ENCODE measurements around the gene CTDSP2.
"Not testable (repeated sequence)": the region's sequence is repeated elsewhere in the genome, so short reads cannot be mapped to it uniquely, and the experiment has no call there.

Gene CTDSP2

GRCh38 chr12:57881035-57881434 lies 34.5 kb upstream of the CTDSP2 start:
- DNase-seq: not testable (repeated sequence)

DNA sequence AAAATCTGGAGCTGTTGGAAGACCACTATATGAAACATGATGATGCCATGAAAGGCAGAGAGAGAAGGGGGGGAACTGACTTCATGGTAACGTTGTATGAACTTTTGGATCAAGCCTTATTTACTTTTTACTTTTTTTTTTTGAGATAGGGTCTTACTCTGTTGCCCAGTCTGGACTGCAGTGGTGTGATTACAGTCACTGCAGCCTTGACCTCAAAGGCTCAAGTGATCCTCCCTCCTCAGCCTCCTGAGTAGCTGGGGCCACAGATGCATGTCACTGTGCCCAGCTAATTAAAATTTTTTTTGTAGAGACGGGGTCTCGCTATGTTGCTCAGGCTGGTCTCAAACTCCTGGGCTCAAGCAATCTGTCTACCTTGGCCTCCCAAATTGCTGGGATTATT lies 31.3 kb upstream of the CTDSP2 start:
- DNase-seq: no peak

DNA sequence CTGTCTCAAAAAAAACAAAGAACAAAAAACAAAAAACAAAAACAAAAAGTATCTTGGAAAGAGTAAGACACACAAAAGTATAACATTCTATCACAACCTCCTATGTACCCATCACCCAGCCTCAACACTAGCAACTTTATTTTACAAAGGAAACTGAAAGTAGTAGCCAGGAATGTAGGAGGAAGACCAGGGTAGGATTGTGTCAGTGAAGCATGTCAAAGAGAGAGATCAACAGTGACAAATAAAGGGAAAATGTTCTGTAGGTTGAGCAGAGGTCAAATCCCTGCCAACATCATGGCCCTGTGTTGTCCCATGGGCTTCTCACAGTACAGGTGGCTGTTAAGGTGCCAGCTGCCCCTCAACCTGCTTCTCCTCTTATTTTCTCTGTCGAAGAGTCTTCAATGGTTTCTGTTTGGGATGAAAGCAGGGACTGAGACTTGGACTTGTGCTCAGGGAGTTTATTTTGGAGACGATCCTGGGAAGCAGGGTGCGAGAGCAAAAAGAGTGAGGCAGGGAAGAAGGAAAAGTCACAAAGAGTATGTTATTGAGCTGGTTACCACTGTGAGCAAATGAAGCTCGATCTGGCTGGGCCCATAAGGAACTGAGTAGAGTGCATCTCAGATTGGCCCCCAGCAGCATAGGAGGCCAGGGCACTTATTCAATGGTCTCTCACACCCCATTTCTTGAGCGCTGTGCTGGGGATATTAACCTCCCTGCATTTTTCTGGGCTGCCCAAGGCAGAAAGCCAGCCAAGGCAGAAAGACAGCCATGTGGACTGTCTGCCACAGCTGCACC lies 29.4 kb upstream of the CTDSP2 start:
- no peak for DNase-seq

DNA sequence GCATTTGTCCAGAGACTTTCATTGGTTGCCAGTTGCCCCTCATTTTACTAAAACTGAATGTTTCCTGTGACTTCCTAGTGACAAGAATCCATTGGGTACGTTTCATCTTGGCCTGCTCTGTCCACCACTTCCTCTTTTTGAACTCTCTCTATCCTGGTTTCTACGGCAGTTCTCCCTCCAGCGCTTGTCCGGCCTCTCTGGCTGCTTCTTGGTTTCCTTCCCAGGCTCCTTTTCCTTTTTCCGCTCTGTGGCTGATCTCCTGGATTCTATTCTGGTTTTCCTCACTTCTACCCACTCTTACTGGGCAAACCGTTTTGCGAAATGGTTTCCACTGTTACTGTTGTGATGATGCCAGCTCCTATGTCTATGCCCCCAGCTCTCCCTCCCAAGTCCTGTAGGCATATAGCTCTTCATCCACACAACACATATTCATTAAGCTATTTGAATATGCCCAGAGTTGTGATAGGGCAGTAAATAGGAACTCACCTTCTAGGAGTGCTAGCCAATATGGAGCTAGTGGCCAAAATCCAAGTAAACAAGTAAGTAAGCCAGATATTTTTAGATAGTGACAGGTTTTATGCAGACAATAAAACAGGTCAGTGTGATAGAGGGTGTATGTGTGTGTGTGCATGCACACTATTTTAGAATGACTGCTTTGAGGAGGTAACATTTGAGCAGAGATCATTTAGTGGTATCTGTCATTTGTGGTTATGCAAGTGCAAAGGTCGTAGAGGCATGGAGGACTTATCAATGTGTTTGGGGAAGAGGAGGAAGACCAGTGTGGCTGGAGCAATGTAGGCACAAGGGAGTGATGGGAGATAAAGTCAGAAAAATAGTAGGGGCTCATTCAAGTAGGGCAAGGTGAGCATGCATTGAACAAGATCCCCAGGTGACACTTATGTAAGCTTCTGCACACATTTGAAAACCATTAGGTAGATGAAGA lies 27.9 kb upstream of the CTDSP2 start:
- no peak for DNase-seq

GRCh38 chr12:57872362-57872761 lies 25.8 kb upstream of the CTDSP2 start:
- DNase-seq: no peak

- DNase-seq: no peak
These were observed 23.4 kb upstream of the CTDSP2 start for GRCh38 chr12:57869927-57870318.

GRCh38 chr12:57869298-57869926 lies 22.9 kb upstream of the CTDSP2 start:
- no peak for DNase-seq

GRCh38 chr12:57868851-57869268 lies 22.3 kb upstream of the CTDSP2 start:
- peak; percentile 83 to 88 for DNase-seq

GRCh38 chr12:57868221-57868620 lies 21.7 kb upstream of the CTDSP2 start:
- DNase-seq: no peak

GRCh38 chr12:57866308-57867019 lies 19.9 kb upstream of the CTDSP2 start:
- DNase-seq: no peak

- DNase-seq: peak in 1 of 2 experiments; percentile 37
These were observed 18.7 kb upstream of the CTDSP2 start for GRCh38 chr12:57865084-57865751.

DNA sequence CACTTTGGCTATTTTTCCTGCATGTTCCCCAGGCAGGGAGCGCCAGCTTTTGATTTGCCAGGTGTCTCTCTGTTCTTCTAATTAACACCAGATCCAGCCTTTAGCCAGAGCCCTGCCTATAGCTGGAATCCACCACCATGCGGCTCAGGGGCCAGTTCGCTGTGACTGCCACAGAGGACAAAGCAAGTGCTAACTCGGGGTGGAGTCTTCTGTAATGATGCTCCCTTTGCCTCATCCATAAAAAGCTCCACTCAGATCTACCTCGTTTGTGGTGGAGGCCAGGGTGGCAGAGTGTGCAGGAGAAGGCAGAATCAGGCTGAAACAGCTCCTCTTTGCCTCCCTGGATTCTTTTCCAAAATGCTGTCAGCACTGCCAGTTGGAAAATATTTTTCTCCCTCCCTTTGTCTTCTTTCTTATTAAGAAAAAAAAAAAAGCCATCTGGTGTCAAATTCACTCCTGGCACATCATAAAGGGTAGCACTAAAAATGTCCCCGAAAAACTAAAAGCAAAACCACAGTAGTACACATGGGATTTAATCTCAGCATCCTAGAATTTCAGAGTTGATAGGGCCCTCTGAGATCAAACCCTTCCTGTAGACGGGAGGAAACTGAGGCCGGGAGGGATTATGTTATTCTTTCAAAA lies 18.0 kb upstream of the CTDSP2 start:
- DNase-seq: peak in 1 of 2 experiments; percentile 16

- no peak for DNase-seq
These were observed 17.1 kb upstream of the CTDSP2 start for GRCh38 chr12:57863676-57864075.

- DNase-seq: no peak
These were observed 15.4 kb upstream of the CTDSP2 start for GRCh38 chr12:57861967-57862366.

GRCh38 chr12:57860883-57861282 lies 14.4 kb upstream of the CTDSP2 start:
- not testable (repeated sequence) for DNase-seq

GRCh38 chr12:57859121-57859520 lies 12.6 kb upstream of the CTDSP2 start:
- no peak for DNase-seq

DNA sequence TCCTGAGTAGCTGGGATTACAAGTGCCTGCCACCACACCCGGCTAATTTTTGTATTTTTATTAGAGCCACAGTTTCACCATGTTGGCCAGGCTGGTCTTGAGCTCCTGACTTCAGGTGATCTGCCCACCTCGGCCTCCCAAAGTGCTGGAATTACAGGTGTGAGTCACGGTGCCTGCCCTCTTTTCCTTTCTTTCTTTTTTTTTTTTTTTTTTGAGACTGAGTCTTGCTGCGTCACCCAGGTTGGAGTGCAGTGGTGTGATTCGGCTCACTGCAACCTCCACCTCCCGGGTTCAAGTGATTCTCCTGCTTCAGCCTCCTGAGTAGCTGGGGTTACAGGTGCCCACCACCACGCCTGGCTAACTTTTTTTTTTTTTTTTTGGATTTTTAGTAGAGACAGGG lies 11.6 kb upstream of the CTDSP2 start:
- DNase-seq: not testable (repeated sequence)

DNA sequence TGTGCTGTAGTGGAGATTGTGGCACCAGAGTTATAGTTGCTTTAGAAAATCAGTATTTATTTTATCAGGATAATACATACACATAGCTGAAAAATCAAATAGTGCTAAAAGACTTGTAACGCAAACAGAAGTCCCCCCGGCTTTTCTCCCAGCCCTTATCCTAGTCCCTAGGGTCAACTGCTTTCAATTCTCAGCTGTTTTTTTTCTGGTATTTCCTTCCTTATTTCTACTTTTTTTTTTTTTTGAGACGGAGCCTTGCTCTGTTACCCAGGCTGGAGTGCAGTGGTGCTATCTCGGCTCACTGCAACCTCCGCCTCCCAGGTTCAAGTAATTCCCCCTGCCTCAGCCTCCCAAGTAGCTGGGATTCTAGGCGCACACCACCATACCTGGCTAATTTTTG lies 8.4 kb upstream of the CTDSP2 start:
- no peak for DNase-seq

DNA sequence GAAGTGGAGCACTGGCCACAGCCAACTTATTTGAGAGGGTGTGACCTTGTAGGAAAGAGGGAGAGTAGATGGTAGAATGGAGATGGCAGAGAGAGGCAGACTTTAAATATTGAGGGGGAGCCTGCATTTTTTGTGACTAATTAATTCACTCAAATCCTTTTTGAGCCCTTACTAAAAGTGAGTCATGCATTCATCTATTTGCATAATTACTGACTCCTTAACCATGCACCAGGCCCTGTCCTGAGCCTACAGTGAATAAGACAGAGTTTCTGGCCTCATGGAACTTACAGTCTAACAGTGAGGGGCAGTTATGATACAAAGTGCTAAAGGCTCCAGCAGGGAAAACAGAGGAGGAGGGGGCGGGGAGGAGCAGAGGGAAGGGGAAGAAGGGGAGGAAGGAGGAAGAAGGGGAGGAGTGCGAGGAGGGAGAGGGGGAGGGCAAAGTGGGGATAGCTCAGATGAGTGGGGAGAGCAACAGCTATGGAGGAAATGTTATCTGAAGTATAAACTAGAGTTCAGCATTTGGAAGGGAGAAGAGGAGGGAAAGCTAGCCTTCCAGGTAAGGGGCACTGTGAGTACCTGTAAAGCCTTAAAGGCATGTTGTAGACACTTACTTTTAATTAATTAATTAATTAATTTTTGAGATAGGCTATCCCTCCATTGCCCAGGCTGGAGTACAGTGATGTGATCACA lies 7.5 kb upstream of the CTDSP2 start:
- no peak for DNase-seq

DNA sequence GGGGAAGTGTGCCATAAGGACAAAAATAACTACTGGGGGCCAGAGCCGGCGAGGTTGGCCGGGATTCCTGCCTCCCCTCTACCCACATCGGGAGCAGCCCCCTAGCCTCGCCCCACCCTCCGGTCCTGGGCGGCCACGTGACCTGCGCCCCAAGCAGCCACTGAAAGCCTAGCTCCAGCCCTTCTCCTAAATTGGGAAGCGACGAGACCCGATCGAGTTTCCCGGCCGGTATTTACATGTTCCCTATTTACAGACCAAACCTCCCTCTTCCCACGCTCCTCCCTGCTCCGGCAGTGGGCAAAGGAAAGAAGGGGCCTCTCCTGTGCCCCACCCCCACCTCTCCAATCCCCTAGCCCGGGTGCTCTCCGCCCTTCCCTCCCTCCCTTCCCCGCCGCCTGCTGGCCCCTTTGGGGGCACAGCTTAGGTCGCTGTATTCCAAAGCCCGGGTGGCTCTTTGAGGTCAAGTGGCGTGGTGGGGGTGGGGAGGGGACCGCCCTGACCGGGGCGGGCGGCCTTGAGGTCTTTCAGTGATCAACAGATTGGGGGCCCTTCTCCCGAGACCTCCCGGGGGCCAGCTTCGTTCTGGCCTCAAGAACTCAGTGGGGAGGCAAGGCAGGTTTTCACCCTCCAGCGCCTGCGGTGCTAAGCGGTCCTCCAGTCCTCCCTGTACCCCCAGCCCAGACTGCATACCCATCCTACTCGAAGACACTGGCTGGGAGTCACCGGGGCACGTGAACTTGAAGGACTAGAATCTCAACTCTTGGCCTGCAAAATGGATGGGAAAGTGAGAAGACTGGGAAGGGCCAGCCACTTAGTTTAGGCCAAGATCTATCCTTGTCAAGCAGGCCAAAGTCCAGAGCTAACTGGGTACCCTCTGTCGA lies 6.3 kb upstream of the CTDSP2 start:
- no peak for DNase-seq
